ENCODE results near the gene CILP2.

- no peak for TF ChIP-seq CTCF (conservative IDR thresholded peaks at IDR 0.05; ENCODE audit: low read depth, low read length)
- no peak for TF ChIP-seq EZH2 (IDR thresholded peaks at IDR 0.05; ENCODE audit: borderline replicate concordance, low read depth, low read length, poor library complexity, severe bottlenecking)
Measured at GRCh38 chr19:19513682-19514081, 24.4 kb upstream of the CILP2 start.
